Measurements from ENCODE around the gene HOATZ.
A peak's percentile ranks its signal among the peaks of the same experiment; 100 is the strongest.

Gene HOATZ

DNA sequence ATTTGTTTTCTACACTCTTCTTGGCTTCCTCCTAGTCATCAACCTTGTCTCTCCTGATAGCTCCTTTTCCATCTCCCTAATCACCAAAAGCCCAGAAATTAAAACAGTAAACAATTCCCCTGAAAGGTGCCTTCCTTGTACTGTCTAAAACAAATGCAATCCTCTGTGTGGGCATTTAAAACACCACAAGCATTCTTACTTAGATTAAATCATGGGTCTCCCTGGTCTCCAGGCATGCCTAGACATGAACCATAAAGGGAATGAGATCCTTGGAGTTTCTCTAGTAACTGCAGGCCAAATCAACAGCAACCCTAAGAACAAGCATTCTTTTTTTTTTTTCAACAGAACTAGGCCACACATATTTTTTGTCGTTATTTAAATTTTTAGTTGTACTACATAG, 4.3 kb upstream of the HOATZ start:
- H3K79me2 ChIP-seq (ENCODE audit: low read length): no peaks in the 10 kb centered on the region
- H4K20me1 ChIP-seq (ENCODE audit: insufficient read depth, low read length): no peaks in the 10 kb centered on the region
- no peak overlapping the region for H2AFZ ChIP-seq (ENCODE audit: low read depth, low read length)
- no peak overlapping the region for H3K9ac ChIP-seq (ENCODE audit: low read length)
- TF ChIP-seq EZH2phosphoT487 (IDR thresholded peaks at IDR 0.05; ENCODE audit: low read depth): no peak
- TF ChIP-seq, protein P1, sequence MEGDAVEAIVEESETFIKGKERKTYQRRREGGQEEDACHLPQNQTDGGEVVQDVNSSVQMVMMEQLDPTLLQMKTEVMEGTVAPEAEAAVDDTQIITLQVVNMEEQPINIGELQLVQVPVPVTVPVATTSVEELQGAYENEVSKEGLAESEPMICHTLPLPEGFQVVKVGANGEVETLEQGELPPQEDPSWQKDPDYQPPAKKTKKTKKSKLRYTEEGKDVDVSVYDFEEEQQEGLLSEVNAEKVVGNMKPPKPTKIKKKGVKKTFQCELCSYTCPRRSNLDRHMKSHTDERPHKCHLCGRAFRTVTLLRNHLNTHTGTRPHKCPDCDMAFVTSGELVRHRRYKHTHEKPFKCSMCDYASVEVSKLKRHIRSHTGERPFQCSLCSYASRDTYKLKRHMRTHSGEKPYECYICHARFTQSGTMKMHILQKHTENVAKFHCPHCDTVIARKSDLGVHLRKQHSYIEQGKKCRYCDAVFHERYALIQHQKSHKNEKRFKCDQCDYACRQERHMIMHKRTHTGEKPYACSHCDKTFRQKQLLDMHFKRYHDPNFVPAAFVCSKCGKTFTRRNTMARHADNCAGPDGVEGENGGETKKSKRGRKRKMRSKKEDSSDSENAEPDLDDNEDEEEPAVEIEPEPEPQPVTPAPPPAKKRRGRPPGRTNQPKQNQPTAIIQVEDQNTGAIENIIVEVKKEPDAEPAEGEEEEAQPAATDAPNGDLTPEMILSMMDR (IDR thresholded peaks at IDR 0.05; ENCODE audit: low read depth, low read length): no peak
- H3K27me3 ChIP-seq (ENCODE audit: low read depth, low read length): no peaks in the 10 kb centered on the region
- H3K27ac ChIP-seq (ENCODE audit: low read length): no peak overlapping the region
- H3K4me2 ChIP-seq (ENCODE audit: low read length): no peak overlapping the region
- H3K9me3 ChIP-seq (ENCODE audit: insufficient read depth, low read length): no peaks in the 10 kb centered on the region
- H3K36me3 ChIP-seq (replicated peaks; ENCODE audit: low read depth, low read length): no peaks in the 10 kb centered on the region
- no peak overlapping the region for H3K4me3 ChIP-seq (ENCODE audit: low read length)
- H3K4me1 ChIP-seq (ENCODE audit: low read length): peaks cover 13% of the 10 kb centered on the region

DNA sequence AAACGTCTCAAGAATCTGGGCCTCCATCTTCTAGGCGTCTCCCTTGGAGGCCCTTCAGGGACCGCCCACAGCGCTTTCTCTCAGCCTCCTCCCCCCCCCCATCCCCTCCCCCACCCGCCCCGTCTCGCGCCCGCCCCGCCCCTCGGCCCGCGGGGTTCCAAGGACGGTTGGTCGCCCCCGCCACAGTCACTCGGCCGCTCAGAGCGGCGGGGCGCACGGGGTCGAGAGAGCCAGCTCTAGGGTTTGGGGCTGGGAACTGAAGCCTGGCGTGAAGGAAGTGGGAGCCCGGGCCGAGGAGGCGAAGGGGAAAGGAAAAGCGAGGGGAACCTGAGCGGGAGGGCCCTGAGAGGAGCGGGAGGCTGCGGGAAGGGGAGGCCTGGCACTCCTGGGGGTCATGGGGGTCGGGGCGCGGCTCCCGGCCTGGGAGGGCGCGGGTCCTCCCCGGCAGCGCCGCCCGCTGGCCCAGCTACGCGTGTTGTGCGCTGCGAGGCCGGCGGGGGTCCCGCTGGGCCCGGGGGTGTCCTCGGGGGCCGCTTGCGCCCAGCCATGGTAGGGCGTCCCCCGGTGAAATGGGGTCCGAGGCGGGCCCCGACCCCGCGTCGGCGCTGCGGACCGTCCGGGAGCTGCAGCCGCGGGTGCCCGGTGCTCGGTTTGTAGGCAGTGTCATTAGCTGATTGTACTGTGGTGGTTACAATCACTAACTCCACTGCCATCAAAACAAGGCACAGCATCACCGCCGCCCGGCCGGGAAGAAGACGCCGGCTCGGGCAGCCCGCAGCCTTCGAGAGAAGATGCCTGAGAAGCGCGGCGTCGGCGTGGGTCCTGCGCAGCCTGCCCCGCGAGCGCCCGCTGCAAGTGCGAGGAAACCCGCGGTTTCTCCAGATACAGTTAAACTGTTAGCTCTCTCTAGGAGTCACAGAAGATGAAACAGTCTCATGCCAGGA, 2.0 kb upstream of the HOATZ start, which contains the start of gene BTG4:
Gene BTG4, minus strand, starts transcription at position 91 of the 944 bp plus-strand sequence. CDS start 13,610 bp downstream, outside the sequence.
- Histone ChIP-seq H3K9ac (ENCODE audit: low read length) (no peak within 1 kb of the TSS), H3K27me3 (ENCODE audit: low read depth, low read length) (no peaks in the 10 kb centered on the region), H3K4me1 (ENCODE audit: low read length) (peaks cover 13% of the 10 kb centered on the region), H3K9me3 (ENCODE audit: insufficient read depth, low read length) (no peaks in the 10 kb centered on the region), H4K20me1 (ENCODE audit: insufficient read depth, low read length) (no peaks in the 10 kb centered on the region), H3K4me2 (ENCODE audit: low read length) (peak within 1 kb of the TSS; percentile 15), H2AFZ (ENCODE audit: low read depth, low read length) (no peak within 1 kb of the TSS), H3K27ac (ENCODE audit: low read length) (no peak within 1 kb of the TSS), H3K36me3 (replicated peaks; ENCODE audit: low read depth, low read length) (no peaks in the 10 kb centered on the region), H3K4me3 (ENCODE audit: low read length) (no peak within 1 kb of the TSS), H3K79me2 (ENCODE audit: low read length) (no peaks in the 10 kb centered on the region)
- TF ChIP-seq, protein P1 (IDR thresholded peaks at IDR 0.05; ENCODE audit: low read depth, low read length): no peak
- no peak for TF ChIP-seq EZH2phosphoT487 (IDR thresholded peaks at IDR 0.05; ENCODE audit: low read depth)

DNA sequence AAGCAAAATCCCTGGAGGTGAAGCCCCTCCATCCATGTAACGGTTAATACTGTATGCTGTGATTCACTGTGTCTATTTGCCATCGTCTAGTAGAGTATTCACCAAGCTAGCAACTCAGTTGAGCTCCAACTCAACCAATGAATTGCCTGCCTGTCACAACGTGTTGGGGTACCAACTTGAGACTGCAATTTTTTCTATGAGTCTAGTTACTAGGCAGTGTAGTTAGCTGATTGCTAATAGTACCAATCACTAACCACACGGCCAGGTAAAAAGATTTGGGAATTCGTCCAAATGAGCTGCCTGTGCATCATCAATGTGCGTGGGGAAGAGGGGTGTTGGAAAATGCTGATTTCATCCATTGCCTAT, 1.4 kb upstream of the HOATZ start:
- Histone ChIP-seq H3K4me3 (ENCODE audit: low read length) (no peak overlapping the region), H3K4me2 (ENCODE audit: low read length) (no peak overlapping the region), H3K9me3 (ENCODE audit: insufficient read depth, low read length) (no peaks in the 10 kb centered on the region), H4K20me1 (ENCODE audit: insufficient read depth, low read length) (no peaks in the 10 kb centered on the region), H3K4me1 (ENCODE audit: low read length) (peaks cover 13% of the 10 kb centered on the region), H3K79me2 (ENCODE audit: low read length) (no peaks in the 10 kb centered on the region), H2AFZ (ENCODE audit: low read depth, low read length) (no peak overlapping the region), H3K9ac (ENCODE audit: low read length) (no peak overlapping the region), H3K27ac (ENCODE audit: low read length) (no peak overlapping the region), H3K36me3 (replicated peaks; ENCODE audit: low read depth, low read length) (no peaks in the 10 kb centered on the region), H3K27me3 (ENCODE audit: low read depth, low read length) (no peaks in the 10 kb centered on the region)
- no peak for TF ChIP-seq EZH2phosphoT487 (IDR thresholded peaks at IDR 0.05; ENCODE audit: low read depth)
- TF ChIP-seq, protein P1 (IDR thresholded peaks at IDR 0.05; ENCODE audit: low read depth, low read length): no peak

DNA sequence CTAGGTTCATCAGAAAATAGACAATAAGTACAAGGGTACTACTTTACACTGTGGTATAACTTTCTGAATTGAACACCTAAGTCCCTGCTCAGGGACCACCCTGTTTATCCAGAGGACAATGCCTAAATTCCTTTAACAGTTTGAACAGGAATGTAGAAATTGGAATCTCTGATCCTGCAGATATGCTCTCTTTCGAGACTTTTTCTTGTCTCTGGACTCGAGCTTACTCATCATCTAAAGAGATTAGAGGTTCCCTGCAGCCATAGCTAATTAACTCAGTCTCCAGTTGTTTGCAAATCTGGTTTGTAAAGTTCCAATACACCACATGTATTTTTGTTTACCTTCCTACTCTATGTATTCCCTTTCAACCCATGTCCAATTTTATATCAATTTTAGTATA, 1.0 kb downstream of the HOATZ start:
- no peaks in the 10 kb centered on the region for H3K79me2 ChIP-seq (ENCODE audit: low read length)
- no peaks in the 10 kb centered on the region for H3K9me3 ChIP-seq (ENCODE audit: insufficient read depth, low read length)
- TF ChIP-seq EZH2phosphoT487 (IDR thresholded peaks at IDR 0.05; ENCODE audit: low read depth): no peak
- TF ChIP-seq, protein P1 (IDR thresholded peaks at IDR 0.05; ENCODE audit: low read depth, low read length): no peak

More for the DNA sequence above, 1.0 kb downstream of the HOATZ start:
- no peaks in the 10 kb centered on the region for H4K20me1 ChIP-seq (ENCODE audit: insufficient read depth, low read length)
- H3K36me3 ChIP-seq (replicated peaks; ENCODE audit: low read depth, low read length): no peaks in the 10 kb centered on the region
- H3K4me2 ChIP-seq (ENCODE audit: low read length): no peak overlapping the region
- H3K27ac ChIP-seq (ENCODE audit: low read length): no peak overlapping the region
- H3K9ac ChIP-seq (ENCODE audit: low read length): no peak overlapping the region
- no peak overlapping the region for H2AFZ ChIP-seq (ENCODE audit: low read depth, low read length)
- H3K4me3 ChIP-seq (ENCODE audit: low read length): no peak overlapping the region
- peaks cover 12% of the 10 kb centered on the region for H3K4me1 ChIP-seq (ENCODE audit: low read length)
- no peaks in the 10 kb centered on the region for H3K27me3 ChIP-seq (ENCODE audit: low read depth, low read length)
